ENCODE measurements around the gene IGDCC3.
"Not testable (repeated sequence)": the region's sequence is repeated elsewhere in the genome, so short reads cannot be mapped to it uniquely, and the experiment has no call there.

DNA sequence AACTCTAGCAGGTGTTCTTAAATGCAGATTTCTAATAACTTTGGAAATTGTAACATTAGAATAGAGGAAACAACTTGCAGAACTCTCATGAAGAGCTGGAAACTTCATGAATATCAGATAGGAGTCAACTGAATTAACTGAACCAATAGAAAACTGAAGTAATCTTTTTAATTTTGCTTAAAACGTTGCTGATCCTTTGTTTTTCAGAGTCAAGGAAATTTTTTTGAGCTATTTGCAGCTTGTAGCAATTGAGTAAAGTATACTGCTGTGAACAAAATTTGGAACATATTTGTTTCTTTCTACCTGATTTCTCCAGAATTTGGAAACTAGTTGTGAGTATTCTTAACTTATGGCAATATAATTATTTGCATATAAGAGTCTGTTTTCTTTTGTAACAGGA, 25.8 kb downstream of the IGDCC3 start:
- TF ChIP-seq, protein P1, sequence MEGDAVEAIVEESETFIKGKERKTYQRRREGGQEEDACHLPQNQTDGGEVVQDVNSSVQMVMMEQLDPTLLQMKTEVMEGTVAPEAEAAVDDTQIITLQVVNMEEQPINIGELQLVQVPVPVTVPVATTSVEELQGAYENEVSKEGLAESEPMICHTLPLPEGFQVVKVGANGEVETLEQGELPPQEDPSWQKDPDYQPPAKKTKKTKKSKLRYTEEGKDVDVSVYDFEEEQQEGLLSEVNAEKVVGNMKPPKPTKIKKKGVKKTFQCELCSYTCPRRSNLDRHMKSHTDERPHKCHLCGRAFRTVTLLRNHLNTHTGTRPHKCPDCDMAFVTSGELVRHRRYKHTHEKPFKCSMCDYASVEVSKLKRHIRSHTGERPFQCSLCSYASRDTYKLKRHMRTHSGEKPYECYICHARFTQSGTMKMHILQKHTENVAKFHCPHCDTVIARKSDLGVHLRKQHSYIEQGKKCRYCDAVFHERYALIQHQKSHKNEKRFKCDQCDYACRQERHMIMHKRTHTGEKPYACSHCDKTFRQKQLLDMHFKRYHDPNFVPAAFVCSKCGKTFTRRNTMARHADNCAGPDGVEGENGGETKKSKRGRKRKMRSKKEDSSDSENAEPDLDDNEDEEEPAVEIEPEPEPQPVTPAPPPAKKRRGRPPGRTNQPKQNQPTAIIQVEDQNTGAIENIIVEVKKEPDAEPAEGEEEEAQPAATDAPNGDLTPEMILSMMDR (IDR thresholded peaks at IDR 0.05), result not testable (repeated sequence)
- not testable (repeated sequence) for TF ChIP-seq POLR2A (IDR thresholded peaks at IDR 0.05)

Measured in body of pancreas (tissue), 4 donors.